GM19328 (cell line): ENCODE results near the gene TRRAP.

Experiments used
- ATAC-seq: cut with Tn5 transposase; IDR thresholded peaks from one replicate; pipeline ENCODE4 v1.9.1; 2021; ENCODE audit warnings: mild to moderate bottlenecking, moderate library complexity; ENCODE audit not compliant: unreplicated experiment

TRRAP gene

DNA sequence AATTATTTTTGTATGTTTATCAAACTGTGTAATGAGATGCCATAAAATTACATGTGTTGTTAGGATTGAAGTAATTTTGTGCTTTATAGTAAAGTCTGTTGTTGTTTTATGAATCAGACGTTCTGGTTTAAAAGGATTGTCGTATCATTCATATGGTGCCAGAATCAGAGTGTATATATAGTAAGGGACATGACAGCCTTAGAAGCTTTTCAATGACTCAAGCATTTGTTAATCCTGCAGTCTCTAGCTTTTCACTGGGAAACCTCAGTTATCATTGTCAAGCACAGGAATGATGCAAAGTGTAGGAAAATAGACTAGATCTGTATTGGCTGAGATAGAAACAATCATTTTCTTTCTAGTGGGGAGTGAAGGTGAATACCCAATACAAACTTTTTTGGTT lies 57.5 kb downstream of the TRRAP start:
- no peak for ATAC-seq

- no peak for ATAC-seq
These were observed 65.0 kb downstream of the TRRAP start for GRCh38 chr7:98943336-98943735.

- ATAC-seq: no peak
These were observed 66.1 kb downstream of the TRRAP start for GRCh38 chr7:98944386-98944785.

- no peak for ATAC-seq
These were observed 67.5 kb downstream of the TRRAP start for GRCh38 chr7:98945852-98946251.

DNA sequence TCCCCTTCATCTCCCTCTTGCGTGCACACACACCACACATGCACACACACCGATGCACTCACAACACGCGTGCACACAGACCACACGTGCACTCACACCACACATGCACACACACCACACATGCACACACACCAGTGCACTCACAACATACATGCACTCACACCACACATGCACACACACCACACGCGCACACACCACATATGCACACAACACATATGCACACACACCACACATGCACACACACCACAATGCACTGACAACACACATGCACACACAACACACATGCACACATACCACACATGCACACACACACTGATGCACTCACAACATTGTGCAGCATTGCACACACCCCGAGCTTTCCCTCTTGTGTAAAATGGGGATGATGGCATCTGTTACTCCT lies 68.1 kb downstream of the TRRAP start:
- no peak for ATAC-seq

- ATAC-seq: no peak
These were observed 71.2 kb downstream of the TRRAP start for GRCh38 chr7:98949336-98950044.

GRCh38 chr7:98955992-98956391 lies 77.7 kb downstream of the TRRAP start:
- no peak for ATAC-seq

GRCh38 chr7:98956469-98956868 lies 78.1 kb downstream of the TRRAP start:
- no peak for ATAC-seq

GRCh38 chr7:98956937-98957336 lies 78.6 kb downstream of the TRRAP start:
- no peak for ATAC-seq

- ATAC-seq: no peak
These were observed 79.4 kb downstream of the TRRAP start for GRCh38 chr7:98957766-98958165.

- no peak for ATAC-seq
These were observed 80.6 kb downstream of the TRRAP start for GRCh38 chr7:98958968-98959367.

DNA sequence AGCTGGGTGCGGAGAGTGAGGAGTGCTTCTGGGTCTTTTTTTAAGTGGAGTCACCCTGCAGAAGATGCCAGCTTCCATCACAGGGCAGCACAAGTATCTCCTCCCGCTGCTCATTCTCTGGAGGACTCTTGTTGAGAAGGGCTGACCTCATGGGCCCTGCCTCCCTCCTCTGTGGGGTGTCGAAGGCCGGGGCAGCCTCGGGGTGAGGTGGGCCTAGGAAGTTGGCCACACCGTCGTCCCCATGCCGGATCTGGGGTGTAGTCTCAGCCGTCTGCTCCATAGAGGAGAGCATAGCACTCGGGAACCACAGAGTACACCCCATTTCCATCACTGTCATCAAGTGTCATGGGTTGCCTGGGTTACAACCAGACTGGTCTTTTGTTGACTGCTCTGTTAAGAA lies 85.0 kb downstream of the TRRAP start:
- no peak for ATAC-seq

DNA sequence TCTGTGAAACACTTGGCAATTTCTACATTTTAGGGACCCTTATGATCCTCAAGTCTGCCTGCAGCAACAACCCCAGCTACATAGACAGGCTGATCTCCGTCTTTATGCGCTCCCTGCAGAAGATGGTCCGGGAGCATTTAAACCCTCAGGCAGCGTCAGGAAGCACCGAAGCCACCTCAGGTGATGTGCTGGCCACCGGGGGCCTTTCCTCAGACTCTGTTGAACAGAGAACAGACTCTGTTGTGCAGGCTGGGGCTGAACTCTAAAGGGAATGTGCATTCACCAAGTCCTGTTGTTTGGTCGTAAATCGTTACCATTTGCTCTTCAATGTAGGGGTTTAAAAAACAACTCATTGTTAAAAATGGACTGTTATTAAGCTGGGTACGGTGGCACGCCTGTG lies 86.3 kb downstream of the TRRAP start:
- no peak for ATAC-seq

- ATAC-seq: no peak
These were observed 90.3 kb downstream of the TRRAP start for GRCh38 chr7:98968621-98969020.

DNA sequence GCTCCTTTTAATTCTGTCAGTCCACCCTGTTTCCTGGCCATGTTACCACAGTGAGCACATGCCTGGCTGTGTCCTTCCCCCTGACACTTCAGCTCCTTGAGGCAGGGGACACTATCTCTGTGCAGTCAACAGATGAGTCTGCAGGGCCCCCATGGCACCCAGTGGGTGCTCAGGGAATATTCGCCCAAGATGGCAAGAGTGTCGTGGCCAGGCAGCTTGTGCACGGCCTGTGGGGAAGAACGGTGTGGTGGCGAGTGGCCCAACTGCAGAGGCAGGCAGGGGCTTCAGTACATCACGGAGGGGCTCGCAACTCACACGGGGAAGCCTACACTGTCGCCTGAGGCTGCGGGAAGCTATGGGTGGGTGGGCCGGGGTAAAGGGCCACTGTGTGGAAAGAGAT lies 91.1 kb downstream of the TRRAP start:
- no peak for ATAC-seq

DNA sequence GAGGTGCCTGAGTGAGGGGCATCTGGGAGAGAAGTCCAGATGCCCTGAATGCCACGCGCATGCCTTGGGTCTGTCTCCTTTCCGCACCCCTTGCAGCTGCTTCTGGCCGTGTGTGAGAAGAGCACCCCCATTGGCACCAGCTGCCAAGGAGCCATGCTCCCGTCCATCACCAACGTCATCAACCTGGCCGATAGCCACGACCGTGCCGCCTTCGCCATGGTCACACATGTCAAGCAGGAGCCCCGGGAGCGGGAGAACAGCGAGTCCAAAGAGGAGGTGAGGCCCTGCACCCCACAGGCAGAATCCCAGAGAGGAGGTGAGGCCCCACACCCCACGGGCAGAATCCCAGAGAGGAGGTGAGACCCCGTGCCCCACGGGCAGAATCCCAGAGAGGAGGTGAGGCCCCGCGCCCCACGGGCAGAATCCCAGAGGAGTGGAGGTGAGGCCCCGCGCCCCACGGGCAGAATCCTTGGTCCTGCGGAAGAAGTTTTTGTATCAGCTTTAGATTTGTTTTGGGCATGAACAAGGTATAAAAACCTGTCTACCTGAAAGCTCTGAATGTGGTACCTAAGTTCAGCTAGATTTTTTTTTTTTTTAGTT lies 91.8 kb downstream of the TRRAP start:
- no peak for ATAC-seq

- no peak for ATAC-seq
These were observed 92.5 kb downstream of the TRRAP start for GRCh38 chr7:98970805-98971204.

DNA sequence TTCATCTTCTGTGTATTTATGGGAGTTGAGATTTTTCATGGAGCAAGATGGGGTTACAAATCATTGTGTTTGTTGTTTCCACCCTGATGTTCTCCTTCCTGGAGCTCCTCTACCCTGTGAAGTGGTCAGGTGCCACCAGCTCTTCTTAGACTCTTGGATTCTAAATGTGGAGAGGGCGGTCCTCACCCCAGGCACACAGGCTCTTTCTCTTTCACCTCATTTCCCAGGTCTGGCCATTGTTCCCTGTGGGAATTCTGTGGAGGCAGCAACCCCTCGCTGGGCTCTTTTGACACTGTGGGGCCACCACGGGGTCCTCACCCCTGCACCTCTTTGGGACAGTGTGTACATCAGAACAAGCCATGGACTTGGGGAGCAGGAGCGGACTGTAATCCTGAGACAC lies 95.9 kb downstream of the TRRAP start:
- ATAC-seq: no peak

DNA sequence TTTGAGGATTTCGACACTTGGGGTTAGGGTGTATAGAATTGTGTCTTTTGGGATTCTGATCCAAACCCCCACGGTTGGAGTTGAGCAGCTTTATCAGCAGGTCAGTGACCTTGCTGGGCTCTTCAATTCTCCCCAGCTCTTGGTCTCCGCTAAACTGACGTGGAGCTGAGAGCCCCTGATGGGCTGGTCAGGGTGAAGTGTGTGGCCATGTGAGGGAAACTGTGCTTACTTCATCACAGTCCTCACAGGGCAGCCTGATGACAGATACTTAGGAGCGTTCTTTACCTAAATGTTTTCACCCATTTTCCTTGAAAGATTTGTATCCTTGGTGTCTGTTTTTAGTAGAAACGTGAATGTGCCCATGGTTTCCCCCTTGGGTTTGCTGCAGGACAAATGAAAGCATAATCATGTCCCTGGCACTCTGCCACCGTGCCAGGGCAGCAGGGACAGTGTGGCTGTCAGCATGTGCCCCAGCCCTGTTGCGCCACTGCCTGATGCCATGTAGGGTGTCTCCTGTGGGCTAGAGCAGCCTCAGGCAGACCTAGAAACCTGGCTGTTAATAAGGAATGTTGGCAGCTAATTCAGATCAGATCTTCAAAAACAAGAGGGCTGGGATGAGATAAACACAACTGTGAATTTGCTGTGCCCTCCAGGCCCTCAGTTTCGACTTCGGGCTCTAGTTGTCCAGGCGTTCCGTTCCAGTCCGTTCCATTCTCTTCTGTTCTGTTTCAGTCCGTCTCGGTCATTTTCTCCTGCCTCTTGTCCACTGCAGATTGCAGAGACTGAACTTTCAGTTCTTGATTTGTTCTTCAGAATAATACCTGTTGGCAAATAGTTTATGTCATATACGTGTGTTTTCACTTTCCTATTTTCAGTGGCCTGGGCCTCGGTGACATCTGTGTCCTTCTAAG lies 96.8 kb downstream of the TRRAP start:
- no peak for ATAC-seq

- ATAC-seq: no peak
These were observed 98.3 kb downstream of the TRRAP start for GRCh38 chr7:98976396-98977185.

GRCh38 chr7:98978672-98979071 lies 100.3 kb downstream of the TRRAP start:
- ATAC-seq: no peak
